GM12872 (cell line): ENCODE data around the gene ASCC2.

Source experiments
- CTCF ChIP-seq: IDR thresholded peaks from 3 replicates; pipeline ENCODE4 v1.5.1; 2011; ENCODE audit warnings: low read depth, mild to moderate bottlenecking, low read length, moderate library complexity; ENCODE audit not compliant: insufficient read depth

ASCC2 gene

DNA sequence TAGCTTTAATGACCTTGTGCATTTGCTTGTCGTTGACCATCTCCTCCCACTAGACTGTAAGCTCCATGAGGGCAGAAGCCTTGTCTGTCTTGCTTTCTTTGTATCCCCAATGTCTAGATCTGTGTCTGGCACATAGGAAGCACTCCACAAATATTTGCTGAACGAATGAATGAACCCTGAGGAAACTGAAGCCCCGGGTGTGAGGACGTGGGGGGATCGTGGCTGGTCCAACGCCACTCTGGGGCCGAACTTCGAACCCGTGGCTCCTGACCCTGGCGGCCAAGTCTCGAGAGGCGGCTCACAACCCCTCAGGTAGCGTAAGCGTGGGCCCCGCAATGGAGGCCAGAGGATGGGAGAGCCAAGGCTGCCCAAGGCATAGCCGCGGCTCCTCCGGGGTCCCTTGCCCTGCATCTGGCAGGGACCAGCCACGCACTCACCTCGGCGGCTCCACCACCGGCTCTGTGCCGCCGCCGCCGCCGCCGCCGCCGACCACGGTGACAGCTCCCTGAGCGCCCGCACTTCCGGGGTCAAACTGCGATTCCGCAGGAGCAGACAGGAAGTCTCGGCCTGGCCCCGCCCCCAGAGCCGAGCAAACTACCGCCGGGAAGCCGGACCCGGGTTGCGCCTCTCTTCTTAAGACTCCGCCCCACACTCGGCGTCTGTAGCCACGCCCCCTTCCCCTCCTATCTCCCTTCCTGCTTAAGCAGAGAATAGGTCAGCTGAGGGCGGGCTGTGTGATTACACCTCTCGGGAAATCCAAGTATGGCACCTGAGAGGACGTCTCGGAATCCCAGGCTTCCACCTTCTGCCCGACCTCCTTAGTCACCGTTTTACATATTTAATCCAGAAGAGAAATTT, at the start of gene ASCC2:
Gene ASCC2, minus strand, starts transcription at position 534 of the 858 bp plus-strand sequence. CDS start 5,949 bp downstream, outside the sequence.
- no peak for TF ChIP-seq CTCF

DNA sequence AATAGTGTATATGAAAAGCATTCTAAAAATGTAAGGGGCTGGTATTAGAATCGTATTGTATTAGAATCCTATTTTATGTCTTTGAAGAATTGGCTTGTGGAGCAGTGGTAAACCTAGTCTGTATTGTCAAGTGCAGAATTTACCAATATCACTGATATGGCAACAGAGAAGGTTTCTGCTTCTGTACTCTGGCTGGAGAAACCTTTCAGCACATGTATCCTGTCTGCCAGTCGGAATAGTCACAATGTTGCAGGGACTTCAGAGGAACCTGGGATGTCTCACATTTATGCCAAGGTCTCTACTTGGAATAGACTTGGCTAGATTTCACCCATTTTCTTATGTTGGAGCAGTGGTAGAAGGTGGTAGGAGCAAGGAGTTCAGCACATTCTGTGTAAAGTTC, 49.3 kb upstream of the ASCC2 start:
- no peak for TF ChIP-seq CTCF

GRCh38 chr22:29886596-29886995, 48.5 kb upstream of the ASCC2 start:
- TF ChIP-seq CTCF, result no peak

DNA sequence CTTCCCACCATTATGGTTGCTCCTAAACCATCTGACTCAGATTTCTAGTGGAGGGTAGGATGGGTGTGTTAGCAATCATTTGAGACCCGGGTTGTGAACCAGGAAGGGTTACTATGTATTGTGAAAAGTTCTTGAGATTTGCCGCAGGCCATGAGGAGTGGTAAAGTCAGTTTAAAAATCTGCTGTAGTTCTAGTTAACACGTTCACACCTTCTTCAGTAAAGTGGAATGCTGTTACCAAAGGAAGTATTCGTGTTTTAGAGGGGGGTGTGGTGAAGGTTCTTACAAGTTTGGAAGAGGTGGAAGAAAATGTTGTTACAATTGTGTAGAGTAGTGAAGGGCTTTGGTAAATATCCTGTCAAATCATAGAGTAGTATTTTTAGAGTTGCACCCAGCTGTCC, 47.5 kb upstream of the ASCC2 start:
- no peak for TF ChIP-seq CTCF

- TF ChIP-seq CTCF, result no peak
These were observed 45.7 kb upstream of the ASCC2 start for GRCh38 chr22:29883775-29884097.

DNA sequence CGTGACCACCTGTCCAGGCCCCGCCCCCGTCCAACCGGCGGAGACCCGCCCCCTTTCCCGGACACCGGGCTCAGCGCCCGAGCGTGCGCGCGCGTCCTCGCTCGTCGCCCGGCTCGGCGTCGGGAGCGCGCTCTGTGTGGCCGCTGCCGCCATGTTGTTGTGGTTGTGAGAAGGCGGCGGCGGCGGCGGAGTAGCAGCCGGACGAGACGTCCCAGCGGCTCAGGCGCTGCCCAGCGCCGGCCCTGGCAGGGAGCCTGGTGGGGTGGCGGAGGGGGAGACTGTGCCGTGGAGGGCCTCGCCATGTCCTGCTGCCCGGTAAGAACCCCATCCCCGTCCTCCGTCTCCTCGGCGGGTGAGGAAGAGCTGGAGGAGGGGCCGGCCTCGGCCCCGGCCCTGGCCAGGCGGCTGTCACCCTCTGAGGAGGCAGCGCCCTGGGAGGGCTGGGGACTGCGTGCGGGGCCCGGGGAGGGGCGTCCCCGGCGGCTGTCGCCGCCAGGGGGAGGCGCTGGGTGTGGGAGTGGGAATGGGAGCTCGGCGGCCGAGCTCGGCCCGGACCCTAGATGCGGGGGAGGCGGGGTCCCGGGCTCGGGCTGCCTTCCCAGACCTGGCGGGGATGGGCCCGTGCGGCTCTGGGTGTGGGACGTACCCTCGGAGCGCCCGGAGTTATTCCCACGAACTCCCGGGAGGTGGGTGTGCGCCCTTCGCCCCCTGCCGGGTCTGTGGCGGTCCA, 45.1 kb upstream of the ASCC2 start, which contains the start of gene MTMR3:
Gene MTMR3, plus strand, starts transcription at position 130 of the 730 bp plus-strand sequence. CDS start 87,886 bp downstream, outside the sequence.
- peak; percentile 33; the same call in 1 of the 3 replicates for TF ChIP-seq CTCF

DNA sequence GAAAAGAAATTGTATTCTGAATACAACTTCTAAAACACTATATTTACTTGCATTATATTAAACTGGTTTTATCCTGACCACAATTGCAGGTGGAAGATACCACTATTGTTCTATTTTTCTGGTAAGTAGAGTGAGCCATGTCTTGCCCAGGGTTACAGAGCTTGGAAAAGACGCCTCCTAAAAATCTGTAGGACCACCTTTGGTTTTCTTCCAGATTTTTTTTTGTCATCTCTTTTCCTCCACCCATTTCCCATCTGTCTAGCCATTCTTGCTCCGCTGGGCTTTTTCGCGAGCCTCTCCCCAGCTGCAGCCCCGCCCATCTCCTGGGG, 44.6 kb upstream of the ASCC2 start:
- TF ChIP-seq CTCF, result no peak
